IPS-18c (cell line): ENCODE measurements around the gene SNX9.
A peak's percentile ranks its signal among the peaks of the same experiment; 100 is the strongest.
"Not testable (repeated sequence)": the region's sequence is repeated elsewhere in the genome, so short reads cannot be mapped to it uniquely, and the experiment has no call there.

Experiments used
- H3K4me3 ChIP-seq: 2 replicates; pipeline ENCODE4 v1.7.0; 2013; ENCODE audit warnings: low read depth, mild to moderate bottlenecking, low read length, moderate library complexity; ENCODE audit not compliant: insufficient read depth
- H3K9me3 ChIP-seq: one replicate; pipeline ENCODE4 v1.6.1; 2013; ENCODE audit warnings: mild to moderate bottlenecking, low read length, moderate library complexity; ENCODE audit not compliant: control insufficient read depth, insufficient read depth

Gene SNX9

DNA sequence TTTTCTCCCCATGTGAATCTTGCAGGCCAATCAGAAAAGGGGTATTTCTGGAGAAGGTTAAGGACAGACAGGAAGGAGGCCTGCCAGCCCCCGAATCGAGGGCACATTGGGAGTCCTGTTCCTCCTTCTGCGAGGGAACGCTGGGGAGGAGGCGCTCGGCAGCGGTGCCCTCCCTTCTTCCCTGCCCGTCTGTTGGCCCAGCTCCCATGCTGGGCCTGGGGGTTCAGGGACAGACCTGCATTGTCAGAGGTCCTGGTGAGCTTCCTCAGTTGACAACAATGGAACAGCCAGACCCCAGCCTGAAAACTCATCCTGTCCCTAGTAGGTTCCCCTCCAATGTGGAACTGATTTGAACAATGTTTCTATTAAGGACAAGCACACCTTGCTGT lies 143.5 kb downstream of the SNX9 start:
- H3K9me3 ChIP-seq, result no peaks in the 10 kb centered on the region

DNA sequence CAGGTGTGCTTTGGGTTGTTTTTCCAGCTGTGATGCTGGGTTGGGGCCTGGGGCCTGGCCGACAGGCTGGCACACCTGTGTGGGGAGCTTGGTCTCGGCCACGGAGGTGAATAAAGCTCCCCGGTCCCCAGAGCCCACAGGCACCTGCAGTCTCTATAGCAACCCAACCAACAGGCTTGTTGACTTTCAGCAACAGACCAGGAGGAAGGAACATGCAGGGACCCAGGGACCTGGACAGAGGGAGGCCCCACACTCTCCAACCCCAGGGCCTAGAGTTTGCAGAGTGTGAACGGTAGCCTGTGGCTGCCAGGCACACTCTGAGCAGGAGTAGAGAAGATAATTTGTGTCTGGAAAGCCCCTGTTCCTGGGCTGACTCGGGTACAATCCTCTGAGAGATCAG lies 144.0 kb downstream of the SNX9 start:
- H3K9me3 ChIP-seq, result no peaks in the 10 kb centered on the region
- no peak overlapping the region for H3K4me3 ChIP-seq

More for the DNA sequence above, 143.5 kb downstream of the SNX9 start:
- no peak overlapping the region for H3K4me3 ChIP-seq

DNA sequence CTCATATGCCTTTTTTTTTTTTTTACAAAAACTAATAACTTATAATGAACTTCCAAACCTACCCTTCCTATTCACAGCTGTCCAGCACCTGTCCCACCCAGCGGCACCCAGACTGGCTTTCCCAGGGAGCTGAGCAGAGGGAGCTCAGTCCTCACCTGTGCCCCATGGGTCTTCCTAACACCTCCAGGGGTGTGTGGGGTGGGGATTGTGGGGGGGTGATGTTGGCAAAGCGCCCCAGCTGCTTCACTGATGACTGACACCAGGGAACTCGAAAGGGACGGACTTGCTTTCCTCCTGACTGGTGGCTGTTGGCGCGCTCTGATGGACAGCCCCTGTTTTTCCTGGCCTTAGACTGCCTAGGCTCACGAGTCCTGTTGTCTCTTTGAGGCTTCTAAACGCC lies 144.4 kb downstream of the SNX9 start:
- Histone ChIP-seq H3K4me3 (no peak overlapping the region), H3K9me3 (no peaks in the 10 kb centered on the region)

DNA sequence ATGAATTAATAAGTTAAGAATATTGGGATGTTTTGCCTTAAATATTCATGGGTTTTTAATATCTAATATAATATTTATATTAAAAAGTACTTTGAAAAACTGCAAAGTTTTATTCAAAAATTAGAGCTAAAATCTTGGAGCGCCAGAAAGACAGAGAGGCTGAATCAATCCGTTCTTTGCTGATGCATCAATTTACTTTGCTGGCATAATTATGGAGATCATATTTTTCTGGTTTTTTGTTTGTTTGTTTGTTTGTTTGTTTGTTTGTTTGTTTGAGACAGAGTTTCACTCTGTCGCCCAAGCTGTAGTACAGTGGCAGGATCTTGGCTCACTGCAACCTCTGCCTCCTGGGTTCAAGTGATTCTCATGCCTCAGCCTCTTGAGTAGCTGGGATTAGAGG lies 149.1 kb downstream of the SNX9 start:
- H3K4me3 ChIP-seq, H3K9me3 ChIP-seq: not testable (repeated sequence)

DNA sequence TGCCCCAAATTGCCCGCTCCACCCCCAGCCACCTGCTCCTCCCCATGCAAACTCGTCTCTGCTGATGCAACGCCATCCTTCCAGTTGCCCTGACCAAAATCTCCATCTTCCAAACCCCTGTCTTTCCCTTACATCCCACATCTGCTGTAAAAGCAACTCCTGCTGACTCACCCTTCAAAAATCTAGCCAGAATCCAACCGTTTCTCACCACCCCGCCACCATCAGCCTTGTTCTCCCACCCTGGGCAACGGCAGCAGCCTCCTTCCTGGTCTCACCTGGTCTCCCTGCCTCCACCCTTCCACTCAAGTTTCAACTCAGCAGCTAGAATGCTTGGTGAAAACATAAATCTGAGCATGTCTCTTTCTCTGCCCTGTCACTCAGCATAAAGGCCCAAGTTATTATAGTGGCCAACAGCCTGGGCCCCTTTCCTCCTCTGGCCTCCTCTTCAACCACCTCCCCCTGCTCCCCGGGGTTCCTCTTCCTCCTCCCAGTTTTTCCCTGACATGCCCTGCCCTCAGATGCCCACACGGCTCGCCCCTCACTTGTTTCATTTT lies 151.4 kb downstream of the SNX9 start:
- Histone ChIP-seq H3K9me3 (no peaks in the 10 kb centered on the region), H3K4me3 (no peak overlapping the region)

DNA sequence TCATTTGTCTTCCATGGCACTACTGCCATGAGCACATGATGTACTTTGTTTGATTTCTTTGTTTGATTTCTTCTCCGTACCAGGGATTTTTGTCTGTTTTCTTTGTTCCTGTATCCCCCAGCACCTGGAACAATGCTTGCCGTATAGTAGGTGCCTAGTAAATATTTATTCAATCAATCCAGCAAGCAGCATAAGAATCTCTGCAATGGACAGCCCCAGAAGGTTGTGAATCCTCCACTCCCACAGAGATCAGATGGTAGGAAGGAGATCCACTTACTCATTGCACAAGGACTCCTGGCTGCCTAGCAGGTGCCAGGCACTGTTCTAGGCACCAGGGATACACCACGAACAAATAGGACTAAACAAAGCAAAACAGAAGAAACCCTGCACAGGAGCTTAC lies 151.9 kb downstream of the SNX9 start:
- Histone ChIP-seq H3K9me3 (no peaks in the 10 kb centered on the region), H3K4me3 (no peak overlapping the region)

DNA sequence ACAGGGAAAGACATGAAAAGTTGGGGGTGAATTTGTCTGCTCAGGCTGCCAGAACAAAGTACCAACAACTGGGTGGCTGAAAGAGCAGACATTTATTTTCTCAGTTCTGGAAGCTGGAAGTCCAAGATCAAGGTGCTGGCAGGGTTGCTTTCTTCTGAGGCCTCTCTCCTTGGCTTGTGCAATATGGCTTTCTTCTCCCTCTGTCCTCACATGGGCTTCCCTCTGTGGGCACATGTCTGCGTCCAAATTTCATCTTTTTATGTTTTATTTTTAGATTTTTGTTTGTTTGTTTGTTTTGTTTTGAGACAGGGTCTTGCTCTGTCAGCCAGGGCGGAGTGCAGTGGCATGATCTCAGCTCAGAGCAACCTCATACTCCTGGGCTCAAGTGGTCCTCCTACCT lies 152.4 kb downstream of the SNX9 start:
- H3K4me3 ChIP-seq, result no peak overlapping the region

DNA sequence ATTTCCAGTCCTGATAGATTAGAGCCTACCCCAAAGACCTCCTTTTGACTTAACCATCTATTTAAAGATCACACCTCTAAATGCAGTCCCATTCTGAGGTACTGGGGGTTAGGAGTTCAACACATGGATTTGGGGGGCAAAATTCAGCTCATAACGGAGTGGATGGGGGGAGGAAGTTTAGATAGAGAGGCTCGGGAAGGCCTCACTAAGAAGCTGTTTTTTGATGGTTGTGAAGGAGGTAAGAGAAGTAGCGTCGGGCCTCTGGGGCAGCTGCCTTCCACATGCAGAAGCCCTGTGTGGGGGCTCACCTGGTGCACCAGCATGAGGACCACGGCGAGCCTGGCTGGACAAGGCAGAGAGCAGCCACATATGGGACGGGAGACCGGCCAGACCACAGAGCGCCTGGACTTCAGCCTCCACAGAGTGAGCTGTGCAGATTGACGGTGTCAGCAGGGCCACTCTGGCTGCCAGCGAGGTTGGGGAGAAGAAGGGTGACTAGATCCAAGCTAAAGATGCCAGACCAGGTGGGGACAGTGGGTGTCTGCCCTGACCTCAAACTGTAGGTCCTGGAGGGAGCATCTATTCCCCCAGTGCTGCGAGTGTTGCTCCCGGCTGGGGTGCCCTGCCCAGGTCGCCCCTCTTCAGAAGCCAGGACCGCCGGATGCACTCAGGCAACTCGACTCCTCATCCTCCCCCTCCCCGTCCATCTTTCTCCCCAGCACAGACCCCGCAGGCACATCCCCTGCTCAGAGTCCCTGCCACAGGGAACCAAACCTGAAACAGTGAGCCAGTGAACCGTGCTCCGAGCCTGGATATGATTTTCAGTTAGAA lies 153.5 kb downstream of the SNX9 start:
- Histone ChIP-seq H3K9me3 (no peaks in the 10 kb centered on the region), H3K4me3 (no peak overlapping the region)

More for the DNA sequence above, 152.4 kb downstream of the SNX9 start:
- H3K9me3 ChIP-seq, result no peaks in the 10 kb centered on the region

DNA sequence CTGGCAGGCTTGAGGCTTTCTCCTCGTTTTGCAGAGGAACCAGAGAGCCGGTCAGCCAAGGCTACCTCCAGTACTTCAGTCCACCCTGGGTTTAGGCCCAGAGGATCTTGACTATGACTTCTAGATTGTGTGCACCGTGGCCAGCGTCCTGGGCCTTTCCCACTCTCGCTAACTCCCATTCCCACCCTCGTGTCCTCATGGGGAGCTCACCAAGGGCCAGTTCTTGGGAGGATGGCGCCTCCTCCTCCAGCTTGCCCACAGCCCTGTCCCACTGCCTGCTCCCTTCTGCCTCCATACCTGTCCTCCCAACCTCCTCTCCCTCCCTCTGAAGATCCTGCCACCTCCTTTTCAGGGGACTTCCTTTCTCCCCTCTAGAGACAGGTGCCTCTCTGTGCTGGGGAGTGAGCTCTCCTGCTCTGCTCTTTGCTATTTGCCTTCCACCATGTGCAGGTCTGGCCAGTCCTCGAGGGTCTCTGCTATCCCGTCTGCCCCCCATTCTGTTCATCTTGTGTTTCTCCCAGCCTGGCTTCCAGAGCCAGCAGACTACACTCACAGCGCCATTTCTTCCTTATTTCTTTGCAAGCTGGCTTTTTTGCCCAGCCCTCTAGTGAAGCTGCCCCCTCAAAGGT lies 154.2 kb downstream of the SNX9 start:
- peaks cover 3% of the 10 kb centered on the region for H3K9me3 ChIP-seq
- no peak overlapping the region for H3K4me3 ChIP-seq

DNA sequence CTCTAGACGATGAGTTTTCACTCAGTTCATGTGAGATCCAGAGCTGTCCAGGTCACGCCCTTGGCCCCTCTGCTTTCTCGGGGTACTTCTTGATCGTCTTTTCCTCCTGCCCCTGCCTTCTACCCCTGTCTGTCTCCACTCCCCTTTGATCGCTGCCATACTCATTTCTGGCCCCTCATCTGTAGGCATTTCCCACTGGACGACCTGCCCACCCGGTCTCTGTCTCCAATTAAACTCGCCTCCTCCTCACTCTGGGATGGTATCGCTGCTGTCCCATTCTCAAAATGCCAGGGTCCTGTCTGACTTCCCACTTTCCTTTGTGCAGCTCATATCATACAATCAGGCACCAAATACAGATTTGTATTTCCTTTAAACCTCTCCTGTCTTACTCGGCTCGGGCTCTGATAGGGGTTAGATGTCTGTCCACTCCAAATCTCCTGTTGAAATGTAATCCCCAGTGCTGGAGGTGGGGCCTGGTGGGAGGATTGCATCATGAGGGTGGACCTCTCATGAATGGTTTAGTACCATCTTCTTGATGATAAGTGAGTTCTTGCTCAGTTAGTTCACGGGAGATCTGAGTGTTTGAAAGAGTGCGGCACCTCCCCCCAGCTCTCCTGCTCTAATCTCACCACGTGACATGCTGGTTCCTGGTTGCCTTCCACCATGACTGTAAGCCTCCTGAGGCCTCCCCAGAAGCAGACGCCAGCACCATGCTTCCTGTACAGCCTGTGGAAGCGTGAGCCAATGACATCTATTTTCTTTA lies 155.2 kb downstream of the SNX9 start:
- H3K9me3 ChIP-seq, result peaks cover 3% of the 10 kb centered on the region

DNA sequence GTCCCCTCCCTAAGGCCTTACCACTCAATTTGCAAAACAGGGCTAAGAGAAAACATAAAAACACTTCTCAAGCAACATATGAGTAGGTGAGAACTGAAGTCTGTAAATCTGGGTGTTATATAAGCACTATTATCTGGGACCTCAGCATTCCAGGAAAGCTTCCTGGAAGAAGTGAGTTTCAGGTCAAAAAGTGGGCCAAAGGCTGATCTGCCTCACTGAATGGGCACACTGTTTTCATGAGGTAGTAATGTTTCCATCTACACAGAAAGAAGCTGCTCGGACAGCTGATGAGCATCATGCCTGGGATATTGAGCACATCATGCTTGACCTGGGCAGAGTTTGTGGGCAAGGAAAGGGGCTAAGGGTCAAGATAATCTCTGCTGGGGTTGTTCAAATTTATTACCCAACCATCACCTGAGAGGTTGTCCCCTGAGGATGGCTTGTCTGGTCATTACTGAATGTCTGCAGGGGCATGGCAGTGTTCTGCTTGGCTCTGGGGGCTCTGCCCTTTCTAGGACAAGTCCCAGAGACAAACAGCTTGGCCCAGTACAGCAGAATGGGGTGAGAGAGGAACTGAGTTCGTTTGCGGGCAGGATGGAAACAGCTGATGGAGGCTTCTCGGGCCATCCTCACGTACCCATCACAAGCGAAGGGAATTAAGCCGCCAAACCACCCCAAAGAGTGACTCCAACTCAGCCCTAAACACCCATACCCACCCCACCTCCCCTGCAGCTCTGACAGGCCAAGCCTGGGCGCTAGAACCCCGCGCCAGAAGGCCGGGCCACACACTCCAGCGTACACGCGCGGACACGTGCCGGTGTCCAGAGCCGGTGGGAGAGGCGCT lies 157.5 kb downstream of the SNX9 start:
- peaks cover 3% of the 10 kb centered on the region for H3K9me3 ChIP-seq
- peak overlapping the region; percentile 75; the same call in 1 of the 2 replicates for H3K4me3 ChIP-seq

More for the DNA sequence above, 155.2 kb downstream of the SNX9 start:
- no peak overlapping the region for H3K4me3 ChIP-seq

DNA sequence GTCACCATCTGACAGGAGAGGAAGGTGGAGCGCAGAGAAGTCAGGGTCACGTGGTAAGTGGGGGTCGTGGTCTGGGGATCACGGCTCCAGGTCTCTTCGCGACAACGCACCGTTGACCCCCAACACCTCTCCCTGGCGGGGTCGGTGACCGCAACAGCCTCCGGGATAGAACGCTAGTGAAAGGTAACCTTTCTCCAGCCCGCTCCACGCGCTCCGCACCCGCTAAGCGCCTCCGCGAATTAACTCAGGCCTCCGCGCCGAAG lies 158.0 kb downstream of the SNX9 start:
- Histone ChIP-seq H3K9me3 (peaks cover 3% of the 10 kb centered on the region), H3K4me3 (peak overlapping the region; percentile 75; the same call in 1 of the 2 replicates)

DNA sequence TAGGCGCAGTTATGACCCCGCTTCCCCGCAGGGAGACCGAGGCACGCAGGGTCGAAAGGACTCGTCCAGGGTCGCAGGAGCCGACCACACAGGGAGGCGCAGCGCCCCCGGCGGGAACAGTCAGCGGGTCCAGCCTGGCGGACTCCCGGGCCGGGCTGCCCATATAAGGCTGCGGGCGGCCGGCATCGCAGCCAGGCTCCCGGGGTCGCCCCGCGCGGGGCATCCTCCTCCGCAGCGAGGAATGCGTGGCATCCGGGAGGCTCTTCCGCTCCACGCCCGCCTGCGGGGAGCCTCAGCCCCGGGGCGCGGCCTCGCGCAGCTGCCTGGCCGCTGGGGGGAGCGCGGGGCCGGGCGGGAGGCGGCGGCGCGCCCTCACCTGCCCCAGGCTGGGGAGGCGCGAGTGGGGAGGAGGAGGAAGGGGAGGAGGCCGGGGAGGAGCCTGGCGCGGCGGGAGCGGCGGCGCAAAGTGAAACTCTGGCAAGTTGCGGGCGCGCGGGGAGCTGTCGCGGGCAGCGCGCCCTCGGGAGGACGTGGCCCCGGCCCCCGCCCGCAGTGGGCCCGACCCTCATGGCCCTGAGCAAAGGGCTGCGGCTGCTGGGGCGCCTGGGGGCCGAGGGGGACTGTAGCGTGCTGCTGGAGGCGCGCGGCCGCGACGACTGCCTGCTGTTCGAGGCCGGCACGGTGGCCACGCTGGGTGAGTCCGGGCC lies 158.5 kb downstream of the SNX9 start, which contains the start of gene SYNJ2:
Gene SYNJ2 (plus strand): TSS at position 469 of the 707 bp plus-strand sequence. CDS start 99 bp downstream, at position 568.
- H3K9me3 ChIP-seq, result peaks cover 3% of the 10 kb centered on the region
- H3K4me3 ChIP-seq, result peak within 1 kb of the TSS; percentile 75

DNA sequence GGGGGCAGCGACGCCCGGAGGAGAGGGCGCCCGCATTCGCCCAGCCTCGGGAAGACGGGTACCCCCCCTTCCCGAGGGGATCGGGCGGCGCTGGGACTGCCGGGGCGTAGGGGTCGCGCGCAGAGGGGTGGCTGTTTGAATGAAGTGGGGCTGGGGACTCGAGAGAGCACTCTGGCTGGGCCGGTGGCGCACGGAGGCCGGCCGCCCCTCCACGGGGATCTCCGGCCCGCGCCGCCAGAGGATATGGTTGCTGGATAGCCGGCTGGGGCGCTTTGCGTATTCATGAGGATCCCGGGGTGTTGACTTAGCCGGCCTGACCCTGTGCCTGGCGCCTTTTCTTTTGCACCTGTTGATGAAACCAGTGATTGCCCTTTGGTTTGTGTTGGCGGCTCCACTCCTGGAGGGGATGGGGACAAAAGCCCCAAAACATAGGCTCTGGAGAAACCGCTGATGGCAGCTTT lies 159.1 kb downstream of the SNX9 start:
- peaks cover 3% of the 10 kb centered on the region for H3K9me3 ChIP-seq
- peak overlapping the region; percentile 75 for H3K4me3 ChIP-seq

DNA sequence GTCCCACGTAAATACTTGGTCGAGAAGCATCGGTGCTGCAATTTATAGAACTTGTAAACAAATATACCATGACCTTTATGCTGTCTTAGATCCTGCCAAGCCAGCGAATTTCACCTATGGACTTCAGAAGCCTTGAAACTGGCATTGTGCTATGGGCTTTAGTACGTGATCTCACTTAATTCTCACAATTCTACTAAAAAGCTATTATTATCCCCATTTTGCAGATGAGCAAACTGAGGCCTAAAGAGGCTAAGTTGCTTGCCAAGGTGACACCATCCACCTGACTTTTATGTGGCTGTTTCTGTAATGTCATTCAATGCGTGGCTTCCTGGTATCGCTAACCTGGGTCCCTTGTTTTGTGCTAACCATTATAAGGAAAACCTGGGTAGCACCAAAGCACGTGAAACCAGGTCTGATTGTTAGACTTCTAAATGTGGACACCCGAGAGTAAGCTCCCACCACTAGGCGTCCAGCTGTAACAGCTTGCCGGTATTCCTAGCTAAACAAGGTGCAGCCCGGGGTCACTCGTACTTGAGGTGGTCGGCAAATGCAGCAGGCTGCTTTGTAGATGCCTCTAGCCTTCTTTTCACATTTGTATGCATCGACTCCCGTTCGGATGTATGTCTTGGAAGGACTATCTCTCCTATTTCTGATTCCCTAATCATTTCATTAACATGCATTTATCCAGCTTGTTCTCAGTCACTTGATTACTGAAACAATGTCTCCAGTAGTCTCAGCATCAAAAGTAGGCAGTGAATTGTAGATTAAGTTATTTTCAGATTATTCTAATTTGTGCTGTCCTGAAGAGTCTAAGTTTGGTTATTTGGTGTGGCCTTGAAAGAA lies 159.7 kb downstream of the SNX9 start:
- H3K4me3 ChIP-seq, result peak overlapping the region; percentile 75
- H3K9me3 ChIP-seq, result peaks cover 3% of the 10 kb centered on the region
